K562 (cell line): ENCODE measurements around the gene RASEF. TPM values are rescaled to one million over a fixed set of nuclear protein-coding genes. Genes with fewer than 3 reads are reported as not detected.

Experiments used
- ATAC-seq: fragments of 200-7000 bp; cut with Tn5 transposase; 3 replicates; pipeline ENCODE4 v1.9.1; 2020; ENCODE audit warnings: moderate library complexity
- BruUV-seq: library from RNA; stranded (reverse); fragments of 400-500 nt; replicated peaks from 2 replicates; lab custom pipeline; 2021; lab: Mats Ljungman, UMichigan
- CTCF ChIA-PET: fragments of 300-600 bp; formaldehyde crosslinking; extraction: SDS; loops from one replicate; lab custom pipeline; 2021; ENCODE audit warnings: low intra/inter-chr PET ratio; lab: Yijun Ruan, JAX
- POLR2A ChIA-PET: fragments of 300-600, 350-650 bp; sonication (Branson Sonifier 250); formaldehyde crosslinking; extraction: SDS; loops from one replicate; lab custom pipeline; 2021; ENCODE audit warnings: antibody characterized with exemption, inconsistent platforms; lab: Yijun Ruan, JAX
- DNase-seq, 4 experiments: peaks; one replicate each; pipeline versions ENCODE4 v3.0.0 to v3.0.0-alpha.2; 2011 to 2018; ENCODE audit warnings: low spot score in 3 of 4, mixed read lengths in 3 of 4; ENCODE audit errors: extremely low read depth in 1 of 4
- FAIRE-seq: peaks from 2 replicates; lab custom pipeline; 2011; peaks lifted over from hg19 to GRCh38; lab: Jason Lieb, UNC
- H2AFZ ChIP-seq: 2 replicates; pipeline ENCODE4 v1.6.0; 2011; ENCODE audit warnings: low read depth, low read length, control low read depth, inconsistent platforms
- H3K27ac ChIP-seq: fragments of 200-600 bp; 3 replicates; pipeline ENCODE4 v1.8.0; 2011; ENCODE audit warnings: low read depth, mild to moderate bottlenecking, control low read depth, inconsistent platforms, low read length, moderate library complexity, mixed read lengths; ENCODE audit errors: extremely low read depth
- H3K27me3 ChIP-seq, 2 experiments: fragments of 300-600 bp in 1 of 2; 2 replicates in 1 of 2; 3 replicates in 1 of 2; pipeline versions ENCODE4 v1.6.0 to v1.8.0; 2011; ENCODE audit warnings: inconsistent platforms in 2 of 2, low read length in 2 of 2, mild to moderate bottlenecking in 1 of 2, mixed read lengths in 1 of 2, moderate library complexity in 1 of 2; ENCODE audit not compliant: control insufficient read depth in 2 of 2, insufficient read depth in 2 of 2
- H3K36me3 ChIP-seq: fragments of 300-600 bp; 3 replicates; pipeline ENCODE4 v1.8.0; 2011; ENCODE audit warnings: mild to moderate bottlenecking, low read length, inconsistent platforms; ENCODE audit not compliant: control insufficient read depth, insufficient read depth
- H3K4me1 ChIP-seq, 2 experiments: fragments of 200-600 bp in 1 of 2; replicated peaks in 1 of 2; 2 replicates in 1 of 2; 3 replicates in 1 of 2; pipeline versions ENCODE4 v1.5.1 to v1.8.0; 2011; ENCODE audit warnings: inconsistent platforms in 2 of 2, low read length in 2 of 2, mild to moderate bottlenecking in 1 of 2, mixed read lengths in 1 of 2, moderate library complexity in 1 of 2; ENCODE audit not compliant: control insufficient read depth in 2 of 2, insufficient read depth in 2 of 2
- H3K4me2 ChIP-seq: 2 replicates; pipeline ENCODE4 v1.6.1; 2011; ENCODE audit warnings: low read length, control low read depth, inconsistent platforms, mixed read lengths; ENCODE audit not compliant: insufficient read depth
- H3K4me3 ChIP-seq: fragments of 200-600 bp; sonication (generic), shearing (Covaris generic); 2 replicates; pipeline ENCODE4 v1.5.1; 2016; ENCODE audit warnings: control low read depth, inconsistent platforms
- H3K79me2 ChIP-seq: fragments of 200-600 bp; 3 replicates; pipeline ENCODE4 v1.8.0; 2011; ENCODE audit warnings: low read length, inconsistent platforms; ENCODE audit not compliant: control insufficient read depth, insufficient read depth
- H3K9ac ChIP-seq, 2 experiments: 2 replicates each; pipeline versions ENCODE4 v1.6.0 to v1.6.1; 2011; ENCODE audit warnings: low read depth in 2 of 2, low read length in 2 of 2, control low read depth in 1 of 2, inconsistent platforms in 1 of 2, mild to moderate bottlenecking in 1 of 2, mixed read lengths in 1 of 2; ENCODE audit not compliant: insufficient read depth in 1 of 2
- H3K9me1 ChIP-seq: one replicate; pipeline ENCODE4 v1.6.0; 2011; ENCODE audit warnings: inconsistent platforms, mild to moderate bottlenecking, low read length, moderate library complexity; ENCODE audit not compliant: control insufficient read depth, insufficient read depth
- H3K9me3 ChIP-seq: replicated peaks from 2 replicates; pipeline ENCODE4 v1.5.1; 2011; ENCODE audit warnings: low read depth, low read length, inconsistent platforms; ENCODE audit not compliant: control insufficient read depth, insufficient read depth
- H4K20me1 ChIP-seq: replicated peaks from 2 replicates; pipeline ENCODE4 v1.6.1; 2011; ENCODE audit warnings: low read length, inconsistent platforms, mixed read lengths; ENCODE audit not compliant: control insufficient read depth, insufficient read depth
- ATF4 ChIP-seq: fragments of 450-650 bp; formaldehyde crosslinking; IDR thresholded peaks from 2 replicates; pipeline ENCODE4 v1.4.0; 2022; ENCODE audit warnings: mild to moderate bottlenecking, moderate library complexity
- EWSR1 ChIP-seq: fragments of 450-650 bp; IDR thresholded peaks from 2 replicates; pipeline ENCODE4 v1.6.1; 2018; ENCODE audit warnings: borderline replicate concordance, mild to moderate bottlenecking, low read depth, moderate library complexity; ENCODE audit not compliant: partially characterized antibody
- NR1H2 ChIP-seq: sonication (generic); formaldehyde crosslinking; IDR thresholded peaks from 2 replicates; pipeline ENCODE4 v1.4.0; 2020; ENCODE audit warnings: mild to moderate bottlenecking, missing genetic modification reagents
- SMARCA4 ChIP-seq: fragments of 450-650 bp; IDR thresholded peaks from 2 replicates; pipeline ENCODE4 v1.6.1; 2016
- TAF1 ChIP-seq: IDR thresholded peaks from 2 replicates; pipeline ENCODE4 v1.6.1; 2011; ENCODE audit warnings: mild to moderate bottlenecking, low read length, moderate library complexity; ENCODE audit not compliant: insufficient read depth, control insufficient read depth, severe bottlenecking; ENCODE audit errors: extremely low read depth
- TRIM24 ChIP-seq, 2 experiments: fragments of 450-650 bp; IDR thresholded peaks; 2 replicates each; pipeline ENCODE4 v1.6.1; 2016
- ZNF41 ChIP-seq: fragments of 250-450 bp; sonication (Bioruptor Pico); conservative IDR thresholded peaks from 2 replicates; pipeline ENCODE4 v1.4.0; 2020; ENCODE audit warnings: mild to moderate bottlenecking
- ZNF76 ChIP-seq: fragments of 250-450 bp; sonication (Bioruptor Pico); IDR thresholded peaks from 2 replicates; pipeline ENCODE4 v1.4.0; 2020; ENCODE audit warnings: mild to moderate bottlenecking, moderate library complexity, borderline replicate concordance
- in situ Hi-C: fragments of 300-500 bp; cut with MboI; formaldehyde crosslinking; loops from 4 replicates; pipeline ENCODE4 v1.15.0; 2018; ENCODE audit warnings: inconsistent platforms, mixed read lengths
- intact Hi-C: fragments of 100-400 bp; cut with micrococcal nuclease; formaldehyde crosslinking; loops from 2 replicates; pipeline ENCODE4 v1.14.2; 2022
- polyA plus RNA-seq, 8 experiments: library from polyadenylated mRNA; depleted of rRNA in 4 of 8; stranded (reverse) in 5 of 8; unstranded in 3 of 8; fragments of >200 nt; fragmentation: Nextera tagmentation in 2 of 8; fragmentation: Illumina TruSeq in 1 of 8; extraction: Ambion mirVana in 2 of 8; extraction: Trizol in 1 of 8; gene quantifications; 2 replicates each; pipeline versions ENCODE4 v1.2.1 to v1.2.3, GENCODE V29; 2011 to 2014; ENCODE audit warnings: inconsistent platforms in 1 of 8, missing spikeins in 1 of 8
- total RNA-seq, 7 experiments: library from RNA; depleted of rRNA in 6 of 7; stranded (reverse); fragments of >200 nt in 6 of 7; fragmentation: Illumina TruSeq in 2 of 7; extraction: Trizol in 2 of 7; gene quantifications; 2 replicates each; pipeline versions ENCODE4 v1.2.1 to v1.2.3, GENCODE V29; 2011 to 2021; ENCODE audit warnings: low replicate concordance in 1 of 7

RASEF gene
- total and polyA plus RNA-seq, 9 of the 15 experiments (the other 6 are each of a cell fraction or from before 2014, with no cell fraction given) = 0.01 to 0.18 (median 0.11) TPM; not detected in 4

GRCh38 chr9:83108208-83108607 is 45.3 kb upstream of the RASEF start:
- Histone ChIP-seq H4K20me1 (no peaks in the 10 kb centered on the region), H3K4me1 (no peaks in the 10 kb centered on the region), H2AFZ (no peak overlapping the region), H3K4me3 (no peak overlapping the region), H3K27ac (no peak overlapping the region)
- POLR2A ChIA-PET = no interaction called here
- CTCF ChIA-PET = no interaction called here
- in situ Hi-C loops = no loop called here
- TF ChIP-seq TRIM24 (IDR thresholded peaks at IDR 0.05) (no peak), NR1H2 (CRISPR knock-in tag) (no peak), SMARCA4 (no peak), ZNF76 (CRISPR knock-in tag) (no peak), ZNF41 (no peak), EWSR1 (no peak), ATF4 (CRISPR knock-in tag) (no peak), TAF1 (no peak)
- TF ChIP-seq, all 486 proteins: peak for 0
- BruUV-seq = no TSS peak
- no peaks in the 10 kb centered on the region for H3K36me3 ChIP-seq
- DNase-seq (no peak), FAIRE-seq (no peak), ATAC-seq (no peak)
- H3K9ac ChIP-seq = no peak overlapping the region
- no peaks in the 10 kb centered on the region for H3K79me2 ChIP-seq
- H3K9me1 ChIP-seq = no peaks in the 10 kb centered on the region
- H3K9me3 ChIP-seq = no peaks in the 10 kb centered on the region
- H3K27me3 ChIP-seq = no peaks in the 10 kb centered on the region
- H3K4me2 ChIP-seq = no peak overlapping the region
- intact Hi-C loops = no loop called here
